Activated CD4-positive, alpha-beta memory T cell treated with anti-CD3 and anti-CD28 coated beads for 36 hours (primary cell): ENCODE measurements around the gene DDN. TPM values are rescaled to one million over a fixed set of nuclear protein-coding genes. Genes with fewer than 3 reads are reported as not detected.

Source experiments
- CTCF ChIA-PET: fragments of 350-600 bp; sonication (Branson Sonifier 250); formaldehyde crosslinking; loops from one replicate; lab custom pipeline; 2021; ENCODE audit warnings: antibody characterized with exemption, inconsistent platforms; lab: Charles Lee
- POLR2A ChIA-PET: fragments of 350-600 bp; sonication (Branson Sonifier 250); formaldehyde crosslinking; loops from one replicate; lab custom pipeline; 2021; ENCODE audit warnings: antibody characterized with exemption; lab: Charles Lee
- DNase-seq: peaks from one replicate; pipeline ENCODE4 v3.0.0-alpha.2; 2020
- H3K27ac Mint-ChIP-seq: one replicate; pipeline ENCODE4 v1.8.0; 2021; ENCODE audit warnings: mixed read lengths
- H3K27me3 Mint-ChIP-seq: one replicate; pipeline ENCODE4 v1.8.0; 2021; ENCODE audit warnings: mixed read lengths
- H3K36me3 Mint-ChIP-seq: one replicate; pipeline ENCODE4 v1.8.0; 2021; ENCODE audit warnings: mixed read lengths
- H3K4me1 Mint-ChIP-seq: one replicate; pipeline ENCODE4 v1.8.0; 2021; ENCODE audit warnings: low read depth, mixed read lengths
- H3K4me3 Mint-ChIP-seq: one replicate; pipeline ENCODE4 v1.8.0; 2021; ENCODE audit warnings: mild to moderate bottlenecking, mixed read lengths
- H3K9me3 Mint-ChIP-seq: one replicate; pipeline ENCODE4 v1.8.0; 2021; ENCODE audit warnings: mixed read lengths
- intact Hi-C: fragments of 100-400 bp; cut with micrococcal nuclease; formaldehyde crosslinking; loops from one replicate; pipeline ENCODE4 v1.15.1; 2023
- total RNA-seq, 2 experiments: library from RNA; stranded (reverse); gene quantifications; one replicate each; pipeline ENCODE4 v1.2.3, GENCODE V29; 2021

The DDN gene
- total RNA-seq, 2 experiments from 2014 or later: 0.22 to 0.26 TPM

GRCh38 chr12:48991247-48992050 lies 7.7 kb downstream of the DDN start:
- CTCF ChIA-PET: interaction anchor here (0.7 to 14.7 kb wide), 7 partner anchors 11 to 138 kb away, joined by 3 to 168 read pairs (median 5); partner anchors contain the start of gene WNT1
- Mint-ChIP-seq H3K27ac (no peak overlapping the region), H3K36me3 (no peaks in the 10 kb centered on the region), H3K4me1 (peaks cover 12% of the 10 kb centered on the region), H3K4me3 (no peak overlapping the region), H3K27me3 (peaks cover 41% of the 10 kb centered on the region), H3K9me3 (no peaks in the 10 kb centered on the region)
- POLR2A ChIA-PET: no interaction called here
- DNase-seq: no peak
- intact Hi-C loops: no loop called here

GRCh38 chr12:48990552-48990951 lies 8.6 kb downstream of the DDN start:
- Mint-ChIP-seq H3K27ac (no peak overlapping the region), H3K4me3 (no peak overlapping the region), H3K27me3 (peaks cover 38% of the 10 kb centered on the region), H3K9me3 (no peaks in the 10 kb centered on the region), H3K36me3 (no peaks in the 10 kb centered on the region), H3K4me1 (peaks cover 11% of the 10 kb centered on the region)
- ChIA-PET POLR2A (no interaction called here), CTCF (interaction anchor here (0.7 to 1.7 kb wide), 5 partner anchors 13 to 138 kb away, joined by 3 to 5 read pairs (median 3); partner anchors contain the start of gene WNT1)
- no peak for DNase-seq
- intact Hi-C loops: no loop called here

- Mint-ChIP-seq H3K4me1 (peaks cover 5% of the 10 kb centered on the region), H3K27ac (no peak overlapping the region), H3K4me3 (no peak overlapping the region), H3K9me3 (no peaks in the 10 kb centered on the region), H3K27me3 (peaks cover 24% of the 10 kb centered on the region), H3K36me3 (no peaks in the 10 kb centered on the region)
- intact Hi-C loops: loop anchor here (2.0 kb wide), 1 partner anchor 135 kb away; the partner anchor contains the start of gene DDX23
- DNase-seq: peak; percentile 86
- ChIA-PET POLR2A (interaction anchor here (0.7 to 0.9 kb wide), 3 partner anchors 10 to 35 kb away, joined by 3 read pairs; partner anchors contain the start of gene WNT1), CTCF (interaction anchor here (0.6 to 13.5 kb wide), 65 partner anchors 10 to 446 kb away, joined by 3 to 202 read pairs (median 5); partner anchors contain the start of genes ARF3, DDN, DDX23 and DHH)
Measured at GRCh38 chr12:48988030-48988649, 11.0 kb downstream of the DDN start.

- ChIA-PET POLR2A (no interaction called here), CTCF (interaction anchor here (0.7 to 13.5 kb wide), 10 partner anchors 9 to 134 kb away, joined by 3 to 202 read pairs (median 32); partner anchors contain the start of genes ARF3, DDN, WNT1 and WNT10B)
- intact Hi-C loops: no loop called here
- no peak overlapping the region for H3K27ac Mint-ChIP-seq
- no peaks in the 10 kb centered on the region for H3K36me3 Mint-ChIP-seq
- peaks cover 12% of the 10 kb centered on the region for H3K4me1 Mint-ChIP-seq
- peaks cover 30% of the 10 kb centered on the region for H3K27me3 Mint-ChIP-seq
- no peak for DNase-seq
- no peaks in the 10 kb centered on the region for H3K9me3 Mint-ChIP-seq
- H3K4me3 Mint-ChIP-seq: no peak overlapping the region
Measured at GRCh38 chr12:48986720-48987291, 12.4 kb downstream of the DDN start.

- intact Hi-C loops: no loop called here
- H3K27ac Mint-ChIP-seq: no peak overlapping the region
- no peaks in the 10 kb centered on the region for H3K9me3 Mint-ChIP-seq
- H3K27me3 Mint-ChIP-seq: peaks cover 38% of the 10 kb centered on the region
- H3K36me3 Mint-ChIP-seq: no peaks in the 10 kb centered on the region
- H3K4me3 Mint-ChIP-seq: no peak overlapping the region
- CTCF ChIA-PET: interaction anchor here (0.7 to 13.5 kb wide), 9 partner anchors 8 to 133 kb away, joined by 3 to 202 read pairs (median 31); partner anchors contain the start of genes ARF3, DDN, WNT1 and WNT10B
- DNase-seq: no peak
- peaks cover 20% of the 10 kb centered on the region for H3K4me1 Mint-ChIP-seq
- POLR2A ChIA-PET: no interaction called here
Measured at GRCh38 chr12:48985901-48986300, 13.3 kb downstream of the DDN start.

GRCh38 chr12:48985475-48985897 lies 13.7 kb downstream of the DDN start:
- Mint-ChIP-seq H3K36me3 (no peaks in the 10 kb centered on the region), H3K9me3 (no peaks in the 10 kb centered on the region), H3K4me3 (no peak overlapping the region), H3K27me3 (peaks cover 42% of the 10 kb centered on the region), H3K4me1 (peaks cover 24% of the 10 kb centered on the region), H3K27ac (no peak overlapping the region)
- intact Hi-C loops: no loop called here
- POLR2A ChIA-PET: no interaction called here
- no peak for DNase-seq
- CTCF ChIA-PET: interaction anchor here (1.3 to 13.5 kb wide), 6 partner anchors 7 to 113 kb away, joined by 3 to 202 read pairs (median 56); partner anchors contain the start of genes ARF3, DDN, WNT1 and WNT10B

GRCh38 chr12:48982397-48983080 lies 16.6 kb downstream of the DDN start:
- DNase-seq: no peak
- CTCF ChIA-PET: interaction anchor here (0.6 to 13.5 kb wide), 8 partner anchors 15 to 131 kb away, joined by 3 to 202 read pairs (median 4); partner anchors contain the start of genes ARF3, DDN, DDX23 and WNT10B
- POLR2A ChIA-PET: interaction anchor here (0.8 kb wide), 1 partner anchor 14 kb away, joined by 3 read pairs; no protein-coding TSS in a partner anchor
- Mint-ChIP-seq H3K4me1 (peaks cover 44% of the 10 kb centered on the region), H3K27me3 (peaks cover 45% of the 10 kb centered on the region), H3K9me3 (no peaks in the 10 kb centered on the region), H3K36me3 (no peaks in the 10 kb centered on the region), H3K27ac (no peak overlapping the region), H3K4me3 (no peak overlapping the region)
- intact Hi-C loops: loop anchor here (5.0 kb wide), 1 partner anchor 110 kb away; the partner anchor contains the start of gene DHH

GRCh38 chr12:48981757-48982157 lies 17.4 kb downstream of the DDN start:
- Mint-ChIP-seq H3K27me3 (peaks cover 46% of the 10 kb centered on the region), H3K4me3 (peak overlapping the region; percentile 44), H3K4me1 (peaks cover 52% of the 10 kb centered on the region), H3K9me3 (no peaks in the 10 kb centered on the region), H3K27ac (peak overlapping the region; percentile 19), H3K36me3 (no peaks in the 10 kb centered on the region)
- CTCF ChIA-PET: interaction anchor here (3.6 to 13.5 kb wide), 3 partner anchors 14 to 24 kb away, joined by 12 to 202 read pairs (median 168); partner anchors contain the start of genes ARF3, DDN and WNT10B
- POLR2A ChIA-PET: interaction anchor here (0.8 kb wide), 1 partner anchor 13 kb away, joined by 3 read pairs; no protein-coding TSS in a partner anchor
- intact Hi-C loops: loop anchor here (1.0 to 5.0 kb wide), 2 partner anchors 111 to 128 kb away; partner anchors contain the start of gene DHH
- no peak for DNase-seq

- intact Hi-C loops: loop anchor here (1.0 to 5.0 kb wide), 4 partner anchors 15 to 128 kb away; partner anchors contain the start of genes DHH and PRKAG1
- ChIA-PET CTCF (interaction anchor here (3.6 to 13.5 kb wide), 3 partner anchors 14 to 23 kb away, joined by 12 to 202 read pairs (median 168); partner anchors contain the start of genes ARF3, DDN and WNT10B), POLR2A (interaction anchor here (0.6 kb wide), 1 partner anchor 1166 kb away, joined by 7 read pairs; no protein-coding TSS in a partner anchor)
- peaks cover 52% of the 10 kb centered on the region for H3K4me1 Mint-ChIP-seq
- H3K36me3 Mint-ChIP-seq: no peaks in the 10 kb centered on the region
- peak overlapping the region; percentile 19 for H3K27ac Mint-ChIP-seq
- no peaks in the 10 kb centered on the region for H3K9me3 Mint-ChIP-seq
- H3K4me3 Mint-ChIP-seq: peak overlapping the region; percentile 44
- H3K27me3 Mint-ChIP-seq: peaks cover 48% of the 10 kb centered on the region
- DNase-seq: peak; percentile 52
Measured at GRCh38 chr12:48980953-48981756, 18.0 kb downstream of the DDN start.
